ENCODE data around the gene ADK. TPM values are rescaled to one million over a fixed set of nuclear protein-coding genes. Genes with fewer than 3 reads are reported as not detected.

ADK gene
- total RNA-seq, 3 donors from 2014 or later = 27.2 to 50.8 (median 40.0) TPM

GRCh38 chr10:74400186-74400585 is 249.2 kb downstream of the ADK start:
- Histone ChIP-seq H3K36me3 (no peaks in the 10 kb centered on the region), H3K27ac (no peak overlapping the region), H3K4me3 (no peak overlapping the region), H3K4me1 (no peaks in the 10 kb centered on the region), H3K9me3 (peaks cover 12 to 14% of the 10 kb centered on the region in 2 donors), H3K27me3 (no peaks in the 10 kb centered on the region)
- TF ChIP-seq POLR2AphosphoS5 (IDR thresholded peaks at IDR 0.05) (no peak), CTCF (IDR thresholded peaks at IDR 0.05) (no peak), POLR2A (IDR thresholded peaks at IDR 0.05) (no peak)
- intact Hi-C loops (cut with DNase I; ENCODE audit: low total_unique reads) = no loop called here
- no peak for DNase-seq (ENCODE audit: low spot score in 2 of 2)

- H3K4me1 ChIP-seq = no peaks in the 10 kb centered on the region
- no peak for TF ChIP-seq POLR2AphosphoS5 (IDR thresholded peaks at IDR 0.05)
- no peak for TF ChIP-seq CTCF (IDR thresholded peaks at IDR 0.05)
- TF ChIP-seq POLR2A (IDR thresholded peaks at IDR 0.05) = no peak
- intact Hi-C loops (cut with DNase I; ENCODE audit: low total_unique reads) = no loop called here
- no peaks in the 10 kb centered on the region for H3K27me3 ChIP-seq
- no peaks in the 10 kb centered on the region for H3K36me3 ChIP-seq
- H3K9me3 ChIP-seq = peaks cover 12 to 14% of the 10 kb centered on the region in 2 donors
- H3K27ac ChIP-seq = no peak overlapping the region
- H3K4me3 ChIP-seq = no peak overlapping the region
- DNase-seq (ENCODE audit: low spot score in 2 of 2) = no peak
Measured at GRCh38 chr10:74406006-74406405, 255.0 kb downstream of the ADK start.

- no peak for DNase-seq (ENCODE audit: low spot score in 2 of 2)
- no peak overlapping the region for H3K27ac ChIP-seq
- intact Hi-C loops (cut with DNase I; ENCODE audit: low total_unique reads) = no loop called here
- no peaks in the 10 kb centered on the region for H3K27me3 ChIP-seq
- TF ChIP-seq CTCF (IDR thresholded peaks at IDR 0.05) (no peak), POLR2AphosphoS5 (IDR thresholded peaks at IDR 0.05) (no peak), POLR2A (IDR thresholded peaks at IDR 0.05) (no peak)
- H3K4me1 ChIP-seq = no peaks in the 10 kb centered on the region
- H3K4me3 ChIP-seq = no peak overlapping the region
- no peaks in the 10 kb centered on the region for H3K36me3 ChIP-seq
- no peaks in the 10 kb centered on the region for H3K9me3 ChIP-seq
Measured at GRCh38 chr10:74415146-74415839, 264.3 kb downstream of the ADK start.

- Histone ChIP-seq H3K36me3 (no peaks in the 10 kb centered on the region), H3K4me1 (no peaks in the 10 kb centered on the region), H3K27me3 (no peaks in the 10 kb centered on the region), H3K27ac (no peak overlapping the region), H3K4me3 (no peak overlapping the region), H3K9me3 (no peaks in the 10 kb centered on the region)
- DNase-seq (ENCODE audit: low spot score in 2 of 2) = no peak
- TF ChIP-seq POLR2AphosphoS5 (IDR thresholded peaks at IDR 0.05) (no peak), POLR2A (IDR thresholded peaks at IDR 0.05) (no peak), CTCF (IDR thresholded peaks at IDR 0.05) (no peak)
- intact Hi-C loops (cut with DNase I; ENCODE audit: low total_unique reads) = no loop called here
Measured at GRCh38 chr10:74417397-74417796, 266.4 kb downstream of the ADK start.

GRCh38 chr10:74418285-74418872 is 267.4 kb downstream of the ADK start:
- H3K27ac ChIP-seq = peak overlapping the region; percentile 5 to 30
- H3K4me3 ChIP-seq = no peak overlapping the region

More at GRCh38 chr10:74418285-74418872, 267.4 kb downstream of the ADK start:
- intact Hi-C loops (cut with DNase I; ENCODE audit: low total_unique reads) = no loop called here
- Histone ChIP-seq H3K9me3 (no peaks in the 10 kb centered on the region), H3K4me1 (no peaks in the 10 kb centered on the region), H3K27me3 (no peaks in the 10 kb centered on the region), H3K36me3 (no peaks in the 10 kb centered on the region)
- TF ChIP-seq CTCF (IDR thresholded peaks at IDR 0.05) (no peak), POLR2A (IDR thresholded peaks at IDR 0.05) (no peak), POLR2AphosphoS5 (IDR thresholded peaks at IDR 0.05) (no peak)
- DNase-seq (ENCODE audit: low spot score in 2 of 2) = peak in 1 of 2 donors; percentile 26

All from breast epithelium (tissue), 4 donors.